ENCODE results near the gene SPSB4.

SPSB4 gene

DNA sequence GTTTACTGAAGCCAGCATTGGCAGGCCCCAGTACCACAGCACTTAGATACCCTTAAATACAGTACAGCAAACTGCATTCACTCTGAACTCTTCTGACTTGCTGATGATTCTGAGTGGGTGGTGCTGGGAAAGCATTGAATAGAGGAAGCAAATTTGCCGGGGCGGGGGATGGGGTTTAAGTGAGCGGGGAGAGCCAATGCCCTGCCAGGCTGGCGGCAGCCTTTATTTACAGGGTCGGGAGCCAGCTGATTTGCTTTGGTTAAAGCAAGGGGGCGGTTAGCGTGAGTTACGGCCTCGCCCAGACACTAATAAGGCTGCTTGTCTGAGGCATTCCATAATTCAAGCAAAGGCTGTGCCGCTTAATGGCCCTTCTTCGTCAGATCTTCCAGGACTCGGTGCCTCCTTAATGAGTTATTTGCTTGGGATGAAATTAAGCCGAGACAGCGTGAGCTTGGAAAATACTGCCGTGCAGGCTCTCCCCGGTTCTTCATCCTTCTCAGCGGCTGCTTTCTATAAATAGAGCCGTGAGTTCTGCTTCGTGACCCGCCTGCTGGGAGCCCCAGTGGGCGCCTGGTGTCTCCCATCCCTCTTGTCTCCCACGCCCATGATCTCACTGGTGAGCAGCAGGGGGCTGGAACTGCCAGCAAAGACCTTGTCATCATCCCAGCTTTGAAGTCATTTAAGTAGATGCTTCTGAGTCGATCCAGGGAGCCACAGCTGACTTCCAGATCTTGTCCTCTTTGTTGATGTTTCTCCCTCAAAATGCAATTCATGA is 25.8 kb downstream of the SPSB4 start:
- peak; percentile 28 for DNase-seq

DNA sequence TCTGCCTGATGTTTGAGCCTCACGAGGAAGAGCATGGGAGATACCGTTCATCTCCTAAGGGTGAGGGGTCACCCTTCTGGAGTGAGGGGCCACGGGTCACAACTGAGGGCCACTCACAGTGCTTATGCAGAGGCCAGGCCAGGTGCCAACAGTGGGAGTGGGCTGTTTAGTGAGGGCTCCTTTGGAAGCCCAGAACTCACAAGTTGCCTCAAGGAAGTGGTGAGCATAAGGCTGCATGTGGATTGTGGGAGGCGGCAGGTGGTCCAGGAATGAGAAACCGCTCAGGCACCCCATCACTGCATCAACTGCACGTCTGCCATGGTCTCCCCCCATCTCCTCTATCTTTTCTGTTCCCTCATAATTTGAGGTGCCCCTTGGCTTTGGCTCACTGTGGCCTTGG is 26.5 kb downstream of the SPSB4 start:
- no peak for DNase-seq

DNA sequence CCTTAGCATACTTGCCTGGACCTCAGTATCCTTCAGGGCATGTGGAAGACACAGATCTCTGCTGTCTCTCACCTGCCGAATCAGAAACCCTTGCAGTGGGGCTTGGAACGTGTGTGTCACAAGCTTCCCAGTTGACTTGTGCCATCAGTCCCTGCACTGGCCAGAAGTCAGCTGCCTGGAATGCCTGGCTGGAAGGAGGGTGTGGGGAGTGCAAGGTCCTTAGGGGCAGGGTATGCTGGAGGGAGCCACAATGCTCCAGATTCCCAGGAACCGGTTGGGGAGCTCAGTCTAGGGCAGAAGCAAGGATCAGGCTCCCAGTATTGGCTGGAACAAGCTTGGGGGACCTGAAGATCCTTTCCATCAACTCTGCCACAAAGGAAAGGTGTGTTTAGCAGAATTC is 27.1 kb downstream of the SPSB4 start:
- DNase-seq = no peak

DNA sequence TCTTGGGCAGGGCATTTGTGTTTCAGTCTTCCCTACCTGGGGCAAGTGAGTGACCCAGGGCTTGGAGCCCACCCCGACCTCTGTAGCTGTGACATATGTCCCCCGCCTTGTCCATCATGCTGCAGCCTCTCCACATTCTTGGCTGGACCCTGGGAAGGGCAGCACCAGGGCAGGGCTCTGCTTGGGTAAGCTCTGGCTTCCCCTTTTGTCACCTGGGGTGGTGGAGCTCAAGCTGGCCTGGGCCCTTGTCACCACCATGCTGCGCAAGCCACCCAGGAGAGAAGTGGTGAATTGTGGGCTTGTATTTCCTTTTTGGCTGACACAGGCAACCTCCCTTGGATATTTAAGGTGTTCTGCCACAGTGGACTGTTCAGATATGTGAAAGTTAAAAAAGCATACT is 29.3 kb downstream of the SPSB4 start:
- no peak for DNase-seq

DNA sequence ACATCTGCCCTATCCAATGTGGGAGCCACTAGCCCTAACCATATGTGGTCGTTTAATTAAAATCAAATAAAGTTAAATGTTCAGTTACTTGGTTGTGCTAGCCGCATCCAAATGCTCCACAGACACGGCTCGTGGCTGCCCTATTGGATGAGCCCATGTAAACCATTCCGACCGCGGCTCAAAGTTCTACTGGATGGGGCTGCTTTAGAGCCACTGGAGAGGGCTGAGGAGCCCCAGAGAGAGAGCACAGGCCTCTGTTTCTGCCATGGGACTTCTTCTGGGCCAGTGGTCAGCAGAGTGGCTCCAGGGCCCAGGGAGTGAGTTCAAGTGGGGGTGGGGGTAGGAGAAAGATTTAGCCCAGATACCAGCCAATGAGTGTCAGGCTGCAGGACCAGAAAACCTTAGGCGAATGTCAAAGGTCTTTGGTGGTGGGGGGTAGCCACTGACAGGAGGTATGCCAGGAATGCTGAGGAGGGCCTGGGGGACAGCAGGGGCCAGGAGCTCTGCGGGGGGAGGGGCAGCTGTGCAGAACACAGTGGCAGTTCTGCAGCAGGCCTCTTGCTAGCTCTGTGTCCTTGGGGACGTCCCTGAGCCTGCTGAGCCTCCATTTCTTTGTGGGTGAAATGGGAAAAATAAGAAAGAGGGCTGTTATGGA is 30.1 kb downstream of the SPSB4 start:
- no peak for DNase-seq

DNA sequence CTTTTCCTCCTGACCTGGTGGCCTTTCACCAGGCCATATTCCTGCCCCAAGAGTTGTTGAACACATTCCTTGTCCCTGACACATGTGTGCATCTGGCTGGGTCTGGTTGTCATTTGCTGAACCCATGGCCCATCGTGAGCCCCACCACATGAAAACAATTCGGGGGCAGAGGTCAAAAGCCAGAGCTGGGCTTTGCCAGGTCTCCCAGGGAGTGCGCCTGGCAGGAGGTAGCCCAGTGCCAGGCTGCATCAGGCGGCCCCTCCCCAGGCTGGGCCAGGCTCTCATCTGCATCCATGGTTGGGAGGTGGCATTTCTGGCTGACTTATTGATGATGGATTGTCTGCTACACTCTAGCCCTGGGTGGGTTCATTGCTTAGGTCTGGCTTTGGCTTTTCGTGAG is 30.9 kb downstream of the SPSB4 start:
- DNase-seq = no peak

DNA sequence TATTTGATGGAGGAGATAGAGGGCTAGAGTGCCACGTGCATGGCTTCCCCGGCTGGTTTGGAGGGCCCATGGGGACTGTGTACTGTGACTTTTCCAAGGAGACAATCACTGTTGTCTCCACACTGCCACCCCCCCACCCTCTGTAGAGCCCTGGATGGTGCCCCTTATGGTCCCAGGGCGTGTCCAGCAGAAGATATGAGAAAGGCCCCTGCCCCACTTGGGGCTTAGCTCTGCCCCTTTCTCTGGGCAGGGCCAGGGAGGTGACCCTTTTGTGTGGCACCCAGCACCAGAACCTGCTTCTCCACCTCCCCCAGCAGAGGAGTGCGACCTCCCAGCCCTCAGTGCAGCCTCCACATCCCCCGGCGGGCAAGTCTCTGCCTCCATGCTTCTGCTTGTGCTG is 32.1 kb downstream of the SPSB4 start:
- no peak for DNase-seq

DNA sequence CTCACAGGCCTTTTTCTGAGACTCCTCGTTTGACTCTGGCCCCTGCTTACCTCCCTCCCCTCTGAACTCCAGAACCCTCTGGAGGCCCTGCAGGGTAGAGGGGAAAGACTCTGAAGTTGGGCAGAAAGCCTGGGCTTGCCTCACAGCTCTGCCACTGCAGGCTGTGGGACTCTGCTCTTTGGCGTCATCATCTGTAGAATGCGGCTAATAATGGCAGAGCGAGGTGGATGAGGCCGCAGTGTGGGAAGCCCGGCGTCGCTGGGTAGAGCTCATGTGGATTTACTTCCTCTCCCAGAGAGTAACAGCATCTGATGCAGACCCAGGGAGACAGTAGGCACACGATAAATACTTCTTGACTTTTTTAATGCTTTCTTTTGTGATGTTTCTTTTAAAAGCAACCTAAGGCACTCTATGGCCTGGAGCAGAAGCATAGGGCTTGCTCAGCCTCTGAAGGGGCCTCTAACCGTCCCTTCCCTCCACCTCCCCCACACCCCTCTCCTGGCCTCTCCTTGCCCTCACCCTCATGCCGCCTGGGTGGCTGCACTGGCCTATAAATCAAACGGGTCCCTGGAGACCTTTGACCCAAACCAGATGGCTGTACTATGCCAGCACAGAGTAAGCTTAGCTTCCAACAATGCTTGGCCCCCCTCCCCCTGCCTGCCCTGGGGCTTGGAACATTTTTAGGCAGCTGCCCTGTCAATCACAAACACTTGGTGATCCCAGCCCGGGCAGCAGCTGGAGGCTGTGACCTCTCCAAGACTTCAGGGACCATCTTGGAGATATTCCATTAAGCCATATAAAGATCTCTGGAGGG is 32.9 kb downstream of the SPSB4 start:
- DNase-seq = no peak

DNA sequence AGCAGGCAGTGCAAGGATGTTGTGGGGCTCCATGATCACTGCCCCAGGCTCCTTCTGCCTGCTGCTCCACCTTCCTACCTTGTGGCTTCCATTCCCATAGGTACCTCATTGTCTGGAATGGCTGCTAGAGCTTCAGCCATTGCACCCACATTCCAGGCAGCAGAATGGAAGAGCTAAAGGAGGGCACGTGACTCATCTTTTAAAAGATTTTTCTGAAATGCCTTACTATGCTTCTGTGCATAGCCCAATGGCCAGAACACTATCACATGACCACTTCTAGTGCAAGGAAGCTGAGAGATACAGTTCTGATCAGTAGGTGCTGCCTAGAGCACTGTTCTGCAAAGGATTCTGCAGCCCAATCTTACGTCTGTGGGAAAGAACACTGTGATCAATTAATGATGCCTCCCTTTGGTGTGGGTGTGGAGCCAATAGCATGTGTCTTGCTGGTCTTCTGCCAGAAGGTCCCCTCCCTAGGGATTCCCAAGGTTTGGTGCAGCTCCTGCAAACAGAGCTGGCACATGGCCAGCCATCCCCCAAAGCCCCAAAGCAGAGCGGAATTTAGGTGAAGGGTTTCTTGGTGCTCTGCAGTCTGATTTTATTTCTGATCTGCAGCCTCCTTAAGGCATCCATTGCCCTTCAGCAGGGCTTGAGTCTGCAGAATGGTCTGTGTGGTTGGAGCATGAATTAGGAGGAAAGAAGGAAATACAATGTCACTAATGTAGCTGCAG is 34.4 kb downstream of the SPSB4 start:
- no peak for DNase-seq

DNA sequence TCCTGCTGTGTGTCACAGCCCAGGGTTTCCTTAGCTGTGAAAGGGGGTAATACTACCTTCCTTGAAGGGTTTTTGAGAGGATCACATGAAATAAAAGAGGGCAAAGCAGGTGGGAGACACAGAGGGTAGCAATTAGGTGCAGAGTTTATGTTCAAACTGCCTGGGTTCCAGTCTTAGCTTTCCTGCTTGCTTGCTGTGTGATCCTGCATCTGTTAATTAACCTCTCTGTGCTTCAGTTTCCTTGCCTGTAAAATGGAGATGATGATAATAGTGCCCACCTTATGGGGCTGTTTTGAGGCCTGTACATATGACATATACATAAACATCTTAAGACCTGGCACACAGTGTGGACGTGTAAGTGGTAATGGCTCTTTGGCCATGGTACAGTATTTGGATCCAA is 35.0 kb downstream of the SPSB4 start:
- DNase-seq = no peak

DNA sequence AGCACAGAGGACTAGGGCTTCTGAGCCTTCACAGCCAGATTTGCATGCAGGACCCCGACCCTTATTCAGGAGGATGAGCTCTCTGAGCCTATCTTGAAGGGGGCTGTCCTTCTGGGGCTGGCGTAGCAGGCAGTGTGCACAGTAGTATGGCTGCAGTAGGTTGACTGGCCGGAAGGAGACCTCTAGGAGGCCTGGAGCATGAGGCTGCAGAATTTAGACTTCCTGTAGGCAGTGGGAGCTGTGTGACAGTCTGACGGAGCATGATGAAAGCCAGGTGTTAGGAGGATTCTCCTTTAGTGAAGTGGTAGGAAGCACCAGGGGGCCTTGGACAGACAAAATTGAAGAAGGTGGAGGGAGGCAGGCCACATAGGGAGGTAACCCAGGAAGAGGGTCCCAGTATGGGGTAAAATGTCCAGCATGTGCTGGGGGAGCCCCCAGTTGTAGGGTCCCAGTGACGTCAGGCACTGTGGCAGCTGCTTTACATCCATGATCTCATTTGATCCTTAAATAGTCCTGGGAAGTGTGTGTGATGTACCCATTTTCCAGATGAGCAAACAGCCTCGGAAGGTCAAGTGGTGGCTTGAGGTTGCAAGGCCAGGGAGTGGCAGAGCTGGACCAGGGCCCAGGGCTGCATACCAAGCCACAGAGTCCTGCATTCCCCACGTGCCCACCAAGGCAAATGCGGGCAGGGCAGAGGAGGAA is 36.1 kb downstream of the SPSB4 start:
- DNase-seq = no peak

DNA sequence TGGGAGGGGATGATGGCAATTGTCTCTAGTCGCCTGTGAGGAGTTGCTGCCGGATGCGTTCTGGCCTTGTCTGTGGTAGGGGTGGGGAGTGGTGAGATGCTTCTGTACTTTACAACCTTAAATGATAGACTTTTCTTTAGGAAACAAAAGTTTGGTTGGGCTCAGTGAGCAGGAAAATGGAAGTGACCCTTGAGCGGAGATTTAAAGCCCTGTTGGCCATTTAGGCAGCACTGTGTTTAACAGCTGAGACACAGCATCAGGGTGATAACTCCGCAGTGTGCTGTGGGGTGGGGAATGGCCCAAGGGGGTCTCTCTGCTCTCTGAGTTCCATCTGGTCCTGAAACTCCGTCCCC is 36.6 kb downstream of the SPSB4 start:
- no peak for DNase-seq

DNA sequence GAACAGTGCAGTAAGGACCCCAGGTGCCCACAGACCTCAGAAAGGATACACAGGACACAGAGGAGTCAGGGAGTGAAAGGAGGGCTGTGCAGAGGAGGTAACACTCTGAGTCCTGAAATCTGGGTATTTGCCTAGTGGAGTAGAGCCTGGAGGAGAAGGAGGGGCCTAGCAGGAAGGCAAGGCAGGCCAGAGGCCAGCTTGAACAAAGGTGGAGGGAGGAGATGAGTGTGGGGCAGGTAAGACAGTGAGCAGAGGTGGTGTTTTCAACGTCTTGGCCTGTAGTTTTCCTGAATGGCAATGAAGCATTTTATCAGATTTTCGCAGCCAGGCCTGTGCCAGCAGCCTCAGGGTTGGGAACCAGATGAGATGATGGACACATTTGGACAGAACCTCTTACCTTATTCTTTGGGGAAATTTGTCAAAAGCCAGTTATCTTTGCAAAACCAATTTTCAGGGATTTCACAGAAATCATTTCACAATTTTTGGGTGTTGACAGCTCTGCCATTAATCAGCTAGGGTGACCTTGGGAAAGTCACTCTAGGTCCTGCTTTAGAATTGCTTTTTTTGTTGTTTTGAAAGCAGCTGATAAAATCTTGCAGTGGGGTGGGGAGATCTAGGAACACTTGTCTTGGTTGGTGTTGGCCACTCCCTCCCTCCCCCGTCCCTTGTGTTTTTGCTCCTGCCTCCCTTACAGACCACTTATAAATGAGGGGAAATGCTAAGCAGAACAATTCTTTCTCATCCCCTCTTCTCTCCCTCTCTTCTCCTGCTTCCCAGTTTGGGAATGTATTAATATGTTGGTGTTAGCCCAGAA is 38.4 kb downstream of the SPSB4 start:
- no peak for DNase-seq

DNA sequence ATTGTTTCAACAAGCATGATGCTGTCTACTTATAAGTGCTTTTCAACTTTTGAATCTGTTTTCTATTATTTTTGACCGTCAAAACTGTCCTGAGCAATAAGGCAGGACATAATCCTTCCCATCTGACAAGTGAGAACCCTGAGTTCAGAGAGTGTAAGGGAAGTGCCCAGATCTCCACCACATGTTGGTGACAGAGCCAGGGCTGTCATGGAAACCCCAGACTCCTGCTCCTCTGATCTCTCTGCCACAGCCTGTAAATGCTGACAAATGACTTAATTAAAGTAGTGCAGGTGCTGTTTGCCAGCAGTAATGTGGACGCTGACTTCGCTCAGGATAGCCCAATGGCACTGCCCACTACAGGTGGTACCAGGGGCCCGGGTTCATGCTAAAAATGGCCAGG is 40.3 kb downstream of the SPSB4 start:
- no peak for DNase-seq

DNA sequence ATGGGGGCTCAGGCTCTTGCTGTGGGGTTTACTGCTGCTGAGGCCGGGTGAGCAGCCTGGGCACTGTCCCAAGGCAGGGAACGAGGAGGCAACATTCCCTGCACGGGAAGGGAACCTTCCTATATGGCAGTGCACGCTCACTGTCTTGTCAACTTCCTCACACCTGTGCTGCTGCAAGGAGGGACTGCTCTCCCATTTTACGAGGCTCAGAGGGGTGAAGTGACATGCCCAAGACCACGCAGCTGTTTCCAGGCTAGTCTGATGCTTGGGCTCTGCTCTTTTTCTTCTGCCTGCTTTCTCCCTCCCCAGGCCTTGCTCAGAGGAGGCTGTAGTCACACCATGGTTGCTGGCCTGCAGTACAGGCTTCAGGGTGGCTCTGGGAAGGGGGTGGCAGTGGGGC is 41.5 kb downstream of the SPSB4 start:
- DNase-seq = no peak

DNA sequence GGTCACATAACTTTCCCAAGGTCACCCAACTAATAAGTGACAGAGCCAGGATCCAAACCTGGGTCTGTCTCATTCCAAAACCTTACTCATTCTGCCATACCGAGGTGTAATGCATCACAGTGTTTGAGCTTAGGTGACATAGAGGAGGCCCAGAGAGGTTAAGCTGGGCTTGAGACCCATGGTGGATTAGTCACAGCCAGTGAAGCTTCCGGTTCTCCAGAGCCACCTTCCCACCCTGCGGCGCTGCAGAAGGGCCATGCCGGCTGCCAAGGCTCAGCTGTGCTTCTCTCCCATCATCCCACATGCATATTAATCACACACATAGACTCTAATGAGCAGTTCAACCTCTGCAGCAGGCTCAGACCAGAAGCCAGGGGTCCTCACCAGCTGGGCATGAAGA is 42.2 kb downstream of the SPSB4 start:
- no peak for DNase-seq

DNA sequence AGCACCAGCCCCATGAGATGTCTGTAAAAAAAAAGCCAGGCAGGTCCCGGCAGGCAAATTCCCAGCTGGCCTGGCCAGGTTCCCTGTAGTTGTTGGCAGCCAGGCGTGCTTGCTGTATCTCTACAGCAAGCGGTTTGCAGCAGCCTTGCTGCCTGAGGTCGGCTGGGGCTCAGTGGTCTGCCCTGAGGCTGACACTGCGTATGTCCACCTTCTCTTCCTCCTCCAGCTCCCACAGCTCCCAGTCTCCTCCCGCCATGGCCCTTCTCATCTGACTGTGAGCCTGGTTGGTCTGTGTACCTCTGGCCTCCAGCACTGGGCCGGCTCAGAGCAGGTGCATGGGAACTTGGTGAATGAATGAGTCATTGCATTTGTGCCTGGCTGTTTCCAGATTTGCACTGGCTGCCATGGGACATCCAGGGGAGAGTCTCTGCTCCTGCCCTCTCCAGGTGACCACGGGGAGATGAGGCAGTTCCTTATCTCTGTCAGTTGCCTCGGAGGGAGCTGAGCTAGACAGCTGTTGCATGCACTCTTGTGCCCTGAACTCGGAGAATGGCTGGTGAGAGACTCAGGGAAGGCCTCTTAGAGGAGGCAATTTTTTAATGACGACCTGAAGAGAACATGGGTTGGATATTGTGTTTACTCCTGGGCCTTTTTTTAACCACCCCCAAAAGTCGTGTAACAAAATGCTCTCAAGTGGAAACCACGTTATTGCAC is 43.0 kb downstream of the SPSB4 start:
- peak; percentile 56 for DNase-seq

DNA sequence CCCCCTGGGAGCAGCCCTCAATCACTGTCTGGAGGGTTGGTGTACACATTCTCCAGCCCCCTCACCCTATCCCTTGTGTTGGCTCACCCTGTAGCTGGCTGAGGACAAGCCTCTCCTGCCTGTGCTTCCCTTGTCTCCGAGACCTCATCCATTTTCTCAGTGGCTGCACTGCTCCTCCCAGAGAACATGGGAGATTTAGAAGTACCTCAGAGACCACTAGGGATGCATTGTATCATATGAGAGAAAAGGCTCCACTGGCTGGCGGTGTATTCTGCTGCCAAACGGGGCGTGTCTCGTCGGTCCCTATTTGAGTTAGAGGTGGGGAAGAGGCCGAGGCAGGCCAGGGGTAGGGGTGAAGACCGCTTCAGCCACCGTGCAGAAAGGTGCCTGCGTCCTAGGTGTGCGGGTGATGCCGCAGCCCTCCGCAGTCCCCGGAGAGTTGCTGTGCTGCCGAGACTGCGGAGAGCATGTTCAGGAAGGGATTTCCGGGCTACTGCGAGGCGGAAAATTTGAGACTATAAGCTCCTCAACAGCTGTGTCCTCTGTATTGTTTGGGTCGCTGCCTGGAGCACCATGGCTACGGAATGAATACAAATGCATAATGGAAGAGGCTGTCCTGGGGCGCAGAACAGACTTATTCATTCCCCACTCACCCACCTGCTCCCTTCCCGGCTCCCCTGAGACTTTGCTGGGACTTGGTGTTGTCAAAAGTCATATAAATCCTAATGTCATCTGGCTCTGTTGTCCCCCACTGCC is 43.8 kb downstream of the SPSB4 start:
- DNase-seq = peak; percentile 89

DNA sequence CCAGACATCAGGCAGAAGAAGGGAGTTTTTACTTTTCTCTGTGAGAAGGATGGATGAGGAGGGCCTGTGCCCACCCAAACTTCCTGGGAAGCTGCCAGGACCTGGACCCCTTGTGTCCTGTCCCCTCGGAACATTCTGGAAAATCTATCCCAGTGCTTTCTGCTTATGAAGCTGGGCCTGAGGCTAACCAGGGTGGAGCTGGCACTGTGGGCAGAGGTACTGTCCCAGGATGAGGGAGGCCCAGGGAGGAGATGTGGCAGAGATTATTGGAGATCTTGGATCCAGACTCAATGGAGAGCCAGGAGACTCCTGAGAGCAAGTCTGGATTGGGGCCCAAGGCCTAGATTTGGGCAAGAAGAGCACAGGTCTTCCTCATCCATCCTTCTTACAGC is 44.4 kb downstream of the SPSB4 start:
- no peak for DNase-seq

DNA sequence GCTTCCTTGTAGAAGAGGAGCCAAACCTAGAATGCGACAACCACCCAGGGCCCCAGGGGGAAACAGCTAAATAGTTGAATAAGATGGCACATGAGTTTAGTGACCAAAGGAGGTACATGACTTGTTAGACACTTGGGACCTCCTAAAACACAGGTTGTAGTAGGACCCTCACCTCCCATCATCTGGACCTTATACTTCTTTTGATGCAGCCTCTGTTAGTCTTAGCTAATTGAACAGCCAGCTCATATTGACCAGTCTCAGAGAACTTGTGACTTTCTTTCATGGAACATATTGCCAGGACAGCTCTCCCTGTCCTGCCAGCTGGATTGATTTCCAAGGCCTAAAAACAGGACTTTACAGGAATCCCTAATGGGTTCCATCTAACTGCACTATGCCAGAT is 45.0 kb downstream of the SPSB4 start:
- no peak for DNase-seq
